AG04449 (cell line): ENCODE measurements around the gene PTPRM.
A peak's percentile ranks its signal among the peaks of the same experiment; 100 is the strongest.

ENCODE experiments used
- CTCF ChIA-PET: fragments of 350-600 bp; formaldehyde crosslinking; extraction: SDS; loops from one replicate; lab custom pipeline; 2021; ENCODE audit warnings: antibody characterized with exemption; lab: Yijun Ruan, JAX
- POLR2A ChIA-PET: fragments of 400-600, 350-600 bp; formaldehyde crosslinking; extraction: SDS; loops from one replicate; lab custom pipeline; 2020; ENCODE audit warnings: antibody characterized with exemption, inconsistent platforms; lab: Yijun Ruan, JAX
- DNase-seq: peaks from one replicate; pipeline ENCODE4 v3.0.0-alpha.2; 2010; ENCODE audit warnings: low read depth, low spot score
- H3K4me3 ChIP-seq: 2 replicates; pipeline ENCODE4 v1.5.1; 2011; ENCODE audit warnings: low read depth, mild to moderate bottlenecking, control low read depth, low read length
- CTCF ChIP-seq: IDR thresholded peaks from one replicate; pipeline ENCODE4 v1.5.1; 2011; ENCODE audit warnings: mild to moderate bottlenecking, moderate library complexity, low read length, control low read depth, inconsistent platforms; ENCODE audit not compliant: insufficient read depth; ENCODE audit errors: missing control alignments

The PTPRM gene

GRCh38 chr18:8241731-8242130 is 674.6 kb downstream of the PTPRM start:
- DNase-seq = no peak
- CTCF ChIA-PET = interaction anchor here (1.2 kb wide), 1 partner anchor 21 kb away, joined by 4 read pairs; no protein-coding TSS in a partner anchor
- no peak overlapping the region for H3K4me3 ChIP-seq
- POLR2A ChIA-PET = no interaction called here
- TF ChIP-seq CTCF = no peak

- ChIA-PET POLR2A (no interaction called here), CTCF (interaction anchor here (1.2 kb wide), 1 partner anchor 22 kb away, joined by 4 read pairs; no protein-coding TSS in a partner anchor)
- TF ChIP-seq CTCF = no peak
- H3K4me3 ChIP-seq = no peak overlapping the region
- DNase-seq = no peak
Measured at GRCh38 chr18:8242151-8242696, 675.1 kb downstream of the PTPRM start.

GRCh38 chr18:8247700-8248099 is 680.6 kb downstream of the PTPRM start:
- DNase-seq = no peak
- ChIA-PET CTCF (no interaction called here), POLR2A (no interaction called here)
- H3K4me3 ChIP-seq = no peak overlapping the region
- TF ChIP-seq CTCF = no peak

- ChIA-PET POLR2A (no interaction called here), CTCF (no interaction called here)
- no peak for TF ChIP-seq CTCF
- DNase-seq = no peak
- no peak overlapping the region for H3K4me3 ChIP-seq
Measured at GRCh38 chr18:8248576-8248975, 681.5 kb downstream of the PTPRM start.

GRCh38 chr18:8249811-8250210 is 682.7 kb downstream of the PTPRM start:
- no peak overlapping the region for H3K4me3 ChIP-seq
- no peak for TF ChIP-seq CTCF
- POLR2A ChIA-PET = no interaction called here
- peak; percentile 23 for DNase-seq
- CTCF ChIA-PET = interaction anchor here (1.3 kb wide), 1 partner anchor 460 kb away, joined by 3 read pairs; no protein-coding TSS in a partner anchor

GRCh38 chr18:8252371-8252770 is 685.3 kb downstream of the PTPRM start:
- POLR2A ChIA-PET = no interaction called here
- TF ChIP-seq CTCF = no peak
- no peak for DNase-seq
- no peak overlapping the region for H3K4me3 ChIP-seq
- CTCF ChIA-PET = no interaction called here
